Measurements from ENCODE around the gene CCDC158. TPM values are rescaled to one million over a fixed set of nuclear protein-coding genes. Genes with fewer than 3 reads are reported as not detected.

Gene CCDC158
- total and polyA plus RNA-seq, 4 donors, result 0.99 to 2.9 (median 1.3) TPM

DNA sequence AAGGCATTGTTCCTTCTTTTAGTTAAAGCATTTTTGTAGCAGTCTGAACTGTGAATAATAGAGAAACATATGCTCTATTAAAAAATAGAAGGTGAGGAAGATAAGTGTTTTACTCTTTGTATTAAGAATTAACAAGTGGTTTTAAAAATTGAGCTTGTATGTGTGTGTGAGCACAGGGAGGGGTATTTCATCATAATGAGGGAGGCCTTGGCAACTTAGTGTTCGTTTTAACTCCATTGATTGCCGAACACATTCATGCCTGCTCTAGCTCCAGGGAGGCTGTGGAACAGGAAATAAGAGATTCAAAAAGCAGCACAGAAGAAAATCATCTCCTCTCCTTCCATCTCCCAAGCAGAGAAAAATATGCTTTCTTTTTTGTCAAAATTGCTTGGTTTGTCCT is 28.9 kb upstream of the CCDC158 start:
- peak in 2 of 6 donors; percentile 60 to 62 for DNase-seq (ENCODE audit: low read depth in 4 of 6, low spot score in 6 of 6)
- H3K9me3 ChIP-seq (ENCODE audit: control insufficient read depth, insufficient read depth, low read length), result no peaks in the 10 kb centered on the region
- H3K36me3 ChIP-seq (ENCODE audit: control insufficient read depth, insufficient read depth, low read length), result no peaks in the 10 kb centered on the region
- H3K4me1 ChIP-seq (ENCODE audit: control insufficient read depth, insufficient read depth, low read length), result peaks cover 8% of the 10 kb centered on the region
- H3K4me3 ChIP-seq (ENCODE audit: low read depth, low read length), result no peak overlapping the region
- no peak overlapping the region for H3K27ac ChIP-seq (ENCODE audit: low read depth, low read length)
- no peaks in the 10 kb centered on the region for H3K27me3 ChIP-seq (ENCODE audit: control insufficient read depth, insufficient read depth, low read length)
- WGBS (ENCODE audit: insufficient coverage), result no CpG with 5 or more reads among the region's 2 CpGs

DNA sequence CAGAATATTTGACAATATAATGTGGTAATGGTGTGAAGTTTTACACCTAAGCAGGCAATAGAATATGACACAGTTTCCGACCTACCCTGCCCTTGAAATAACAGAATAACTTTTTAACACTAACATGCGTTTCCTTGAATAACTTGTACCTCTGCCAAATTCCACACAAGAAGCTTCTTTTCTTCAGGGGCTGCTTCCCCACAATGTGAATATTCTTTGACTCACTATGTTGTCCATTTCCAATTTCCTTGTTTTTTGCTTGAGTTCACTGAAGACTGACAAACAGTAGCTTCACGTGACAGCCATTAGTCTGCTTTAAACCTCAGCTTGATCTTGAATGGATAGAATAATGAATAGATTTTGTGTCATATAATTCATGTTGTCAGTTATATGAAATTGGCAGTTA is 28.4 kb upstream of the CCDC158 start:
- 44% methylated on average over 3 of the region's 3 CpGs for WGBS (ENCODE audit: insufficient coverage)
- Histone ChIP-seq H3K27ac (ENCODE audit: low read depth, low read length) (no peak overlapping the region), H3K4me1 (ENCODE audit: control insufficient read depth, insufficient read depth, low read length) (peaks cover 8% of the 10 kb centered on the region), H3K36me3 (ENCODE audit: control insufficient read depth, insufficient read depth, low read length) (no peaks in the 10 kb centered on the region), H3K27me3 (ENCODE audit: control insufficient read depth, insufficient read depth, low read length) (no peaks in the 10 kb centered on the region), H3K4me3 (ENCODE audit: low read depth, low read length) (no peak overlapping the region), H3K9me3 (ENCODE audit: control insufficient read depth, insufficient read depth, low read length) (no peaks in the 10 kb centered on the region)
- DNase-seq (ENCODE audit: low read depth in 4 of 6, low spot score in 6 of 6), result peak in 2 of 6 donors; percentile 22 to 48

DNA sequence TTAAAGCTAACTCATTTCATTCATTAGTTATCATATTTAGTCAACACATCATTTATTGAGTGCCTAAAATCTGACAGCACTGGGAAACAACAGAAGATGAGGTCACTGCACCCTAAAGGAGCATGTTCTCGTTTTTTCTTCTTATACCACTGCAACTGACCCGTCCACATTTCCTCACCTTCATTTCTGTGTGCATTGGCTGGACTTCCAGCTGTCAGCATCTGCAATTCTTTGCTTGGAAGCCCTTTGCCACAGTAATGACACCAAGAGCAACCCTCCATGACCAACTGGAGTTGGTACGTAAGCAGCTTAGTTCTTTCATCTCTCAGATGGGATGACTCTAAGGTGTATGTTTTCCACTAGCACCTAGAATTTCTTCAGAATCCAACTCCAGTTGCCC is 27.3 kb upstream of the CCDC158 start:
- no peak overlapping the region for H3K4me3 ChIP-seq (ENCODE audit: low read depth, low read length)
- no peak for DNase-seq (ENCODE audit: low read depth in 4 of 6, low spot score in 6 of 6)
- WGBS (ENCODE audit: insufficient coverage), result 89% methylated on average over 3 of the region's 3 CpGs
- no peaks in the 10 kb centered on the region for H3K27me3 ChIP-seq (ENCODE audit: control insufficient read depth, insufficient read depth, low read length)
- peak overlapping the region; percentile 85 for H3K27ac ChIP-seq (ENCODE audit: low read depth, low read length)
- H3K36me3 ChIP-seq (ENCODE audit: control insufficient read depth, insufficient read depth, low read length), result no peaks in the 10 kb centered on the region
- no peaks in the 10 kb centered on the region for H3K9me3 ChIP-seq (ENCODE audit: control insufficient read depth, insufficient read depth, low read length)
- peaks cover 8% of the 10 kb centered on the region for H3K4me1 ChIP-seq (ENCODE audit: control insufficient read depth, insufficient read depth, low read length)

DNA sequence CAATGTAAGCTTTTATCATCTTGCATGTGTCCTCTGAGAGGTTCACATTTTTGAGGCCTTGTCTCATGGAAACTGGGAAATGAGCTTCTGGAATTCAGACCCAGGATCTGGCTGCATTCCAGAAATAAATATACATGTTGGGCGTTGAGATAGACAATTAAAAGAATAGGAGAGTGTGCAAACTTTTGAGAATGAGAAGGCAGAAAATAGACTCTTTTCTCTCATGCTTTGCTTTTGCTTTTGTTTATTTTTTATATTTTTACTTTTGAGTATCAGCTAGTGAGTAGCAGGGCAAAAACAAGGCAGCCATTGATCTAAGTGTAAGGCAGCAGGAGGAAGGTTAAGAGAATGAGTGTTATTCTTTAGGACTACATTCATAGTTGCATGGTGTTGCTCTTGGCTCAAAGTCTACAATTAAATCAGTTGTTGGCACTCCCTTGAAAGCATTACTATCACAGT is 26.5 kb upstream of the CCDC158 start:
- Histone ChIP-seq H3K36me3 (ENCODE audit: control insufficient read depth, insufficient read depth, low read length) (no peaks in the 10 kb centered on the region), H3K9me3 (ENCODE audit: control insufficient read depth, insufficient read depth, low read length) (no peaks in the 10 kb centered on the region), H3K4me3 (ENCODE audit: low read depth, low read length) (no peak overlapping the region), H3K4me1 (ENCODE audit: control insufficient read depth, insufficient read depth, low read length) (peaks cover 8% of the 10 kb centered on the region), H3K27ac (ENCODE audit: low read depth, low read length) (peak overlapping the region; percentile 85), H3K27me3 (ENCODE audit: control insufficient read depth, insufficient read depth, low read length) (no peaks in the 10 kb centered on the region)
- peak in 2 of 6 donors; percentile 69 to 74 for DNase-seq (ENCODE audit: low read depth in 4 of 6, low spot score in 6 of 6)
- no CpG with 5 or more reads among the region's 1 CpG for WGBS (ENCODE audit: insufficient coverage)

DNA sequence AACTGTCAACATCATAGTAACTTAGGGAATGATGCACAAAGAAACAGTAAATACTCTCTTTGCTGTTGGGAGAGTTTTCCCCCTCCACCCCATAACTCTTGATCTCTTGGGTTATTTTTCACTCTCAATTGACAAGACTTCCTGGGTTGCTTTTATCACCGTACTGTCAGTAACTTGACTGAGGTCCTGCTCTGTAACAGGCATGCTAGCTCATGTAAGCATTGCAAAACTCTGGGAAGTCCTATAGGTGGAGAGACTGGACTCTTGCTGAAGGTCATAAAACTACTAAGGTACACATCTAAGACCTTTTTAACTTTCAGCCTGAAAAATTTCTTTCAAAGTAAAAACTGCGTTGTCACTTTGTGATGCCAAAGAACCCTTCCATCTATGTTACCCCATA is 25.0 kb upstream of the CCDC158 start:
- Histone ChIP-seq H3K27me3 (ENCODE audit: control insufficient read depth, insufficient read depth, low read length) (no peaks in the 10 kb centered on the region), H3K9me3 (ENCODE audit: control insufficient read depth, insufficient read depth, low read length) (no peaks in the 10 kb centered on the region), H3K4me1 (ENCODE audit: control insufficient read depth, insufficient read depth, low read length) (peaks cover 7% of the 10 kb centered on the region), H3K36me3 (ENCODE audit: control insufficient read depth, insufficient read depth, low read length) (no peaks in the 10 kb centered on the region), H3K27ac (ENCODE audit: low read depth, low read length) (peak overlapping the region; percentile 85), H3K4me3 (ENCODE audit: low read depth, low read length) (no peak overlapping the region)
- no peak for DNase-seq (ENCODE audit: low read depth in 4 of 6, low spot score in 6 of 6)
- no CpG with 5 or more reads among the region's 2 CpGs for WGBS (ENCODE audit: insufficient coverage)

DNA sequence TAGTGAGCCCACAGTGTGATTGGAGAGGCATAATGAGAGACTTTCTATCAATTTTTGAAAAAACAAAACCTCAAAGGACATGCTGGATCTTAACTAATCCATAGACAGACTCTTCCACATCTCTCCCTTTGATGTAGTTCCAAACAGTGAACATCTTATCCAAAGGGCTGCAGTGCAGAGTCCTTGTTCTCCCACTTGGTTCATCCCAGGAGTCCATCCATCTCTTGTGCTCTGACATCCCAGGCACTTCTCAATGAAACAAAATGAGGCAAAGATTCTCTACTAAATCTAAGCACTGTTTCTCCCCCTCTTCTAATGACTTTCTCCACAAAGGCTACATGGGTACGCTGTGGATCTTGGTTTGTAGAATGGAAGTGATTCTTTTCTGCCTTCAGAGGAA is 22.4 kb upstream of the CCDC158 start:
- peak in 2 of 6 donors; percentile 36 to 80 for DNase-seq (ENCODE audit: low read depth in 4 of 6, low spot score in 6 of 6)
- Histone ChIP-seq H3K27me3 (ENCODE audit: control insufficient read depth, insufficient read depth, low read length) (no peaks in the 10 kb centered on the region), H3K9me3 (ENCODE audit: control insufficient read depth, insufficient read depth, low read length) (no peaks in the 10 kb centered on the region), H3K36me3 (ENCODE audit: control insufficient read depth, insufficient read depth, low read length) (no peaks in the 10 kb centered on the region), H3K4me1 (ENCODE audit: control insufficient read depth, insufficient read depth, low read length) (peaks cover 8% of the 10 kb centered on the region), H3K27ac (ENCODE audit: low read depth, low read length) (peak overlapping the region; percentile 36), H3K4me3 (ENCODE audit: low read depth, low read length) (no peak overlapping the region)
- no CpG with 5 or more reads among the region's 1 CpG for WGBS (ENCODE audit: insufficient coverage)

DNA sequence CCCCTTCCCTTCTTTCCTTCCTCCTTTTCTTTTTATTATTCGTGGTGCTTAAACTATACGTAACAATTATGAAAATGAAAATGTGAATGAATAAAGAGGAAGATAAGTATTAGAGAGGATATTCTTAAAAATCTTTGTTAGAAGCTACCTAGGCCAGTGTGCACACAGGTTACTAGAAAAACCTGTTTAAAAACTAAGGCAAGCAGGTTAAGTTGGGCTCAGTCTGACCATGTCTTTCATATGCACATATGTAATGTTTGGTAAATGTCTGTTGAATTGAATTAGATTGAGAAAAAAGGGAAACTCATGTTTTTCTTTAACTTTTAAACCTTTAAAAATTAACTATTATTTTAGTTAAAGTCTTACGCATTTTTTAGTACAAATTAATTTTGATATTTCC is 21.9 kb upstream of the CCDC158 start:
- Histone ChIP-seq H3K9me3 (ENCODE audit: control insufficient read depth, insufficient read depth, low read length) (no peaks in the 10 kb centered on the region), H3K27ac (ENCODE audit: low read depth, low read length) (peak overlapping the region; percentile 29), H3K4me3 (ENCODE audit: low read depth, low read length) (no peak overlapping the region), H3K36me3 (ENCODE audit: control insufficient read depth, insufficient read depth, low read length) (no peaks in the 10 kb centered on the region), H3K27me3 (ENCODE audit: control insufficient read depth, insufficient read depth, low read length) (no peaks in the 10 kb centered on the region), H3K4me1 (ENCODE audit: control insufficient read depth, insufficient read depth, low read length) (peaks cover 8% of the 10 kb centered on the region)
- no peak for DNase-seq (ENCODE audit: low read depth in 4 of 6, low spot score in 6 of 6)
- whole genome bisulfite sequencing (ENCODE audit: insufficient coverage), result no CpG with 5 or more reads among the region's 3 CpGs

DNA sequence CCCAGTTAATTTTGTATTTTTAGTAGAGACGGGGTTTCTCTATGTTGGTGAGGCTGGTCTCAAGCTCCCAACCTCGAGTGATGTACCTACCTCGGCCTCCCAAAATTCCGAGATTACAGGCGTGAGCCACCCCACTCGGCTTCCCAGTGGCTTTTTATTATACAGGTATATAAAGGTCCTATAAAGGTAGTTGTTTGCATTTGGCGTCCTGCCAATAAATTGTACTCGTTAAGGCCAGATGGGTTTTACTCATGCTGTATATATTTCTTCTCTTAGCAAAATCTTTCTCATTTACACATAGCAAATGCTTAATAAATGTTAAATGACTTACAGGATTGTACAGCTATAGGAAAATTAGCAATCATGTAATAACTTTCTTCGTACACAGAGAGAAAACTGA is 20.9 kb upstream of the CCDC158 start:
- Histone ChIP-seq H3K9me3 (ENCODE audit: control insufficient read depth, insufficient read depth, low read length) (no peaks in the 10 kb centered on the region), H3K27ac (ENCODE audit: low read depth, low read length) (no peak overlapping the region), H3K4me3 (ENCODE audit: low read depth, low read length) (no peak overlapping the region), H3K27me3 (ENCODE audit: control insufficient read depth, insufficient read depth, low read length) (no peaks in the 10 kb centered on the region), H3K36me3 (ENCODE audit: control insufficient read depth, insufficient read depth, low read length) (no peaks in the 10 kb centered on the region), H3K4me1 (ENCODE audit: control insufficient read depth, insufficient read depth, low read length) (peaks cover 8% of the 10 kb centered on the region)
- whole genome bisulfite sequencing (ENCODE audit: insufficient coverage), result 100% methylated on average over 4 of the region's 9 CpGs
- no peak for DNase-seq (ENCODE audit: low read depth in 4 of 6, low spot score in 6 of 6)

DNA sequence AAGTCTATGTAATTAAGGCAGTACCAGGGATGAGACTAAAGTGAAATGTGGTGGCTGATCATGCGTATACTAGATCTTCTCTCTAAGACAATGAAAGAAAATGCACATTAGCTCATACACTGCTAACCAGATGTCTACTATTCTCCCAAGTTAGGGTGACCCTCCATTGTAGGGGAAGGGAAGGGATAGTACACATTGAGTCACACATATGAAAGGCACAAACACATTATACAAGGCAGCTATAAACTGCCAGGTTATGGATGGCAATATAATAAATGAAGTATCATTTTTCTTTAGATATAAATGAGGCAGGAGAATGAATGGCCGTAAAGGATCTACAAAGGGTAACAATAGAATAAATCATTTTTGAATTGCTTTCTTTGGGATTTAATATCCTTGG is 18.6 kb upstream of the CCDC158 start:
- no peak for DNase-seq (ENCODE audit: low read depth in 4 of 6, low spot score in 6 of 6)
- H3K27ac ChIP-seq (ENCODE audit: low read depth, low read length), result no peak overlapping the region
- H3K4me1 ChIP-seq (ENCODE audit: control insufficient read depth, insufficient read depth, low read length), result peaks cover 3% of the 10 kb centered on the region
- H3K4me3 ChIP-seq (ENCODE audit: low read depth, low read length), result no peak overlapping the region
- H3K9me3 ChIP-seq (ENCODE audit: control insufficient read depth, insufficient read depth, low read length), result no peaks in the 10 kb centered on the region
- H3K27me3 ChIP-seq (ENCODE audit: control insufficient read depth, insufficient read depth, low read length), result peaks cover 2% of the 10 kb centered on the region
- H3K36me3 ChIP-seq (ENCODE audit: control insufficient read depth, insufficient read depth, low read length), result no peaks in the 10 kb centered on the region
- 80% methylated on average over 1 of the region's 2 CpGs for WGBS (ENCODE audit: insufficient coverage)

DNA sequence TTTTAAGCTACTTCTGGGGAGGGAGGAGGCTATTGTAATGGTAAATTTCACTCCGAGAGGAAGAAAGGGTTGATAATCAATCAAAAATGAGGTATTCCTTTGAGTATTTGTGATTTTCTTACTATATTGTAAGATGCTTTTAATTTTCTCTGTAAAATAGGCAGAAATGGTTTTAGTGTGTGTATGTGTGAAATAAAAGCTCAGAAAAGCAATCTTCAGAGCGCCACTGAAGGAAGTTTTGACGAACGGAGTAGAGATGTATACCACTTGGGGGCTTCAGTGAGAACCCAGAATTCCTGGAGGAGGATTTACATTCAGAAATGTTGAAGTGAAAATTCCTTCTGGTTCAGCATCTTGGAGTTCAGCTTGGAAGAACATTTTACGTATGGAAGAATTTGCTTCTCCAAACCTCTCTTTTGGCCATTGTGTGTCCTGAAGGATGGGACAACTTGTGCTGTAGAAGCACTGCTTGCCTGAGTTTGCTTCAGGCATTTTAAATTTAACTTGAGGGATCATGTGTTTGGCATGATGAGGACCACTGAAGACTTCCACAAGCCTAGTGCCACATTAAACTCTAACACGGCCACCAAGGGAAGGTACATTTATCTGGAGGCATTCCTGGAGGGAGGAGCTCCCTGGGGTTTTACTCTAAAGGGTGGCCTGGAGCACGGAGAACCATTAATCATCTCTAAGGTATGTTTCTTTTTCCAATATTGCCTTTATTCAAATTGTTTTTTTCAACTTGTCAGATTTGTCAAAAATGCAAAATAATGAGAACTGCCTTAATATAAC is 14.8 kb upstream of the CCDC158 start:
- H3K36me3 ChIP-seq (ENCODE audit: control insufficient read depth, insufficient read depth, low read length), result no peaks in the 10 kb centered on the region
- peak overlapping the region; percentile 82 for H3K27ac ChIP-seq (ENCODE audit: low read depth, low read length)
- peak overlapping the region; percentile 51 for H3K4me3 ChIP-seq (ENCODE audit: low read depth, low read length)
- H3K9me3 ChIP-seq (ENCODE audit: control insufficient read depth, insufficient read depth, low read length), result no peaks in the 10 kb centered on the region
- WGBS (ENCODE audit: insufficient coverage), result 19% methylated on average over 4 of the region's 7 CpGs
- DNase-seq (ENCODE audit: low read depth in 4 of 6, low spot score in 6 of 6), result peak in 2 of 6 donors; percentile 66 to 79
- peaks cover 7% of the 10 kb centered on the region for H3K4me1 ChIP-seq (ENCODE audit: control insufficient read depth, insufficient read depth, low read length)
- peaks cover 2% of the 10 kb centered on the region for H3K27me3 ChIP-seq (ENCODE audit: control insufficient read depth, insufficient read depth, low read length)
